ENCODE results near the gene CCDC137.

The CCDC137 gene

DNA sequence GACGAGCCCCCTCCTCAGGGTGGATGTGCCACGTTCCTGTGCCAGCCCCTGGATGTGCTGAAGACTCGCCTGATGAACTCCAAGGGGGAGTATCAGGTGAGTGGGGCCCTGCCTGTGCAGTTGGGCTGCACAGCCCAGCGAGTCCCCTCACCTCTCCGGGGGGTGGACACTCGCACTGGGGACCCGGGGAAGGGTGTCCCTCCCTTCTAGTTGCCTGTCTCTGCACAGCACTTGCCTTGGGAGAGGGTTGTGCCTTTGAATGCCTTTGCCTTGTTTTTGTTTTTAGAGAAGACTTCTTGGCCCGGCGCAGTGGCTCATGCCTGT is 51.2 kb downstream of the CCDC137 start:
- no peak for DNase-seq

GRCh38 chr17:81719410-81720266 is 53.1 kb downstream of the CCDC137 start:
- no peak for DNase-seq

- no peak for DNase-seq
Observed at GRCh38 chr17:81720267-81721071, 53.9 kb downstream of the CCDC137 start.

- DNase-seq, result no peak
Observed at GRCh38 chr17:81722184-81723120, 55.9 kb downstream of the CCDC137 start.

Data from NCI-H1694 treated with DMSO at 0.1 percent for 48 hours (cell line).